WTC11 (cell line): Measurements from ENCODE around the gene CYBA. TPM values are rescaled to one million over a fixed set of nuclear protein-coding genes. Genes with fewer than 3 reads are reported as not detected.

Source experiments
- ATAC-seq: fragments of 200-7000 bp; cut with Tn5 transposase; 2 replicates; pipeline ENCODE4 v1.10.0; 2021; ENCODE audit warnings: mild to moderate bottlenecking, moderate library complexity
- CTCF ChIA-PET: fragments of 300-600 bp; sonication (Branson Sonifier 250); formaldehyde crosslinking; loops from one replicate; lab custom pipeline; 2021; ENCODE audit warnings: antibody characterized with exemption; lab: Charles Lee
- POLR2A ChIA-PET: fragments of 350-600 bp; sonication (Branson Sonifier 250); formaldehyde crosslinking; loops from one replicate; lab custom pipeline; 2021; ENCODE audit warnings: antibody characterized with exemption; lab: Charles Lee
- DNase-seq: peaks from one replicate; pipeline ENCODE4 v3.0.0; 2021; ENCODE audit warnings: low spot score
- H3K27ac Mint-ChIP-seq: 2 replicates; pipeline ENCODE4 v1.8.0; 2021; ENCODE audit warnings: mixed read lengths
- H3K27me3 Mint-ChIP-seq: 2 replicates; pipeline ENCODE4 v1.8.0; 2021; ENCODE audit warnings: low read depth, mild to moderate bottlenecking, moderate library complexity, mixed read lengths
- H3K36me3 Mint-ChIP-seq: 2 replicates; pipeline ENCODE4 v1.8.0; 2021; ENCODE audit warnings: mixed read lengths
- H3K4me1 Mint-ChIP-seq: 2 replicates; pipeline ENCODE4 v1.8.0; 2022; ENCODE audit warnings: mixed read lengths
- H3K4me3 Mint-ChIP-seq: 2 replicates; pipeline ENCODE4 v1.8.0; 2021; ENCODE audit warnings: mild to moderate bottlenecking, moderate library complexity, mixed read lengths
- H3K9me3 Mint-ChIP-seq: 2 replicates; pipeline ENCODE4 v1.8.0; 2021; ENCODE audit warnings: mixed read lengths
- FOXP1 ChIP-seq: sonication (generic); formaldehyde crosslinking; IDR thresholded peaks from 2 replicates; pipeline ENCODE4 v1.8.0; 2022; ENCODE audit warnings: missing genetic modification reagents, mild to moderate bottlenecking, moderate library complexity, borderline replicate concordance
- NR3C1 ChIP-seq: sonication (generic); formaldehyde crosslinking; conservative IDR thresholded peaks from 2 replicates; pipeline ENCODE4 v1.8.1; 2023; ENCODE audit warnings: low read depth, mild to moderate bottlenecking, missing genetic modification reagents
- ZNF121 ChIP-seq: sonication (generic); formaldehyde crosslinking; IDR thresholded peaks from 2 replicates; pipeline ENCODE4 v1.8.0; 2023; ENCODE audit warnings: missing genetic modification reagents
- total RNA-seq: library from RNA; stranded (reverse); gene quantifications from 3 replicates; pipeline ENCODE4 v1.2.3, GENCODE V29; 2021

The CYBA gene
- total RNA-seq, 1 experiment from 2014 or later, result 169 TPM

DNA sequence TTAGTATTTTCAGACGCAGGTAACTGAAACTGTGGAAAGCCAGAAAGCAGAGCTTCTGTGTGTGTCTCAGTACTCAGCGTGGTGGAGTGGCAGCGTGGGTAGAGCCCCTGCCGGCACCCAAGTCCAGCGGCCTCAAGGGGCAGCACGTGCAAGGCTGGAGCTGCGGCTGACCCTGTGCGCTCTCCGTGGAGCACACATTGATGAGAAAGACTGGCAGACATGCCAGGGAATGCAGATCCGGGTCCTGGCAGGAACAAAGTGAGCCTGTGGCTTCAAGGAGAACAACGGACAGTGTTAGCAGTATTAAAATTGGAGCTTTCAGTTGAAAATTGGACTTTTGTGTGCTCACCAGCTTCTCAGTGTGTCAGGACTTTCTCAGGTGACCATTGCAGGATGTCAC lies 57.4 kb downstream of the CYBA start:
- H3K9me3 Mint-ChIP-seq, result no peaks in the 10 kb centered on the region
- POLR2A ChIA-PET, result no interaction called here
- TF ChIP-seq FOXP1 (CRISPR knock-in tag), result 0 out of 2 replicates have a peak, but pooled peaks have one; percentile 11
- TF ChIP-seq NR3C1 (CRISPR knock-in tag), result no peak
- TF ChIP-seq ZNF121, result no peak
- CTCF ChIA-PET, result interaction anchor here (0.6 to 2.8 kb wide), 4 partner anchors 16 to 441 kb away, joined by 3 to 11 read pairs (median 3); partner anchors contain the start of gene ZC3H18
- no peaks in the 10 kb centered on the region for H3K27me3 Mint-ChIP-seq
- ATAC-seq (no peak; the same call in 1 of the 2 replicates), DNase-seq (no peak)
- H3K4me3 Mint-ChIP-seq, result no peak overlapping the region
- peaks cover 40% of the 10 kb centered on the region for H3K36me3 Mint-ChIP-seq
- no peaks in the 10 kb centered on the region for H3K4me1 Mint-ChIP-seq
- peak overlapping the region; percentile 57; the same call in 1 of the 2 replicates for H3K27ac Mint-ChIP-seq

Other genes starting within 250 kb of the CYBA start
- gene ZFPM1, start 197.8 kb downstream of the CYBA start, total RNA-seq, result 8.1 to 9.3 TPM (median 8.5 TPM) in 3 replicates
- gene ZC3H18, start 80.7 kb downstream of the CYBA start, total RNA-seq, result 57.3 to 65.6 TPM (median 61.8 TPM) in 3 replicates
- gene IL17C, start 12.5 kb downstream of the CYBA start, total RNA-seq, result 0.80 to 1.9 TPM (median 1.5 TPM) in 3 replicates
- gene MVD, start 12.0 kb upstream of the CYBA start, total RNA-seq, result 96.9 to 113 TPM (median 109 TPM) in 3 replicates
- gene SNAI3, start 35.5 kb upstream of the CYBA start, total RNA-seq, result 8.0 to 9.4 TPM (median 9.1 TPM) in 3 replicates
- gene RNF166, start 55.4 kb upstream of the CYBA start, total RNA-seq, result 38.5 to 46.2 TPM (median 40.5 TPM) in 3 replicates
- gene CTU2, start 55.5 kb upstream of the CYBA start, total RNA-seq, result 42.1 to 52.4 TPM (median 43.7 TPM) in 3 replicates
- gene PIEZO1, start 134.2 kb upstream of the CYBA start, total RNA-seq, result 68.3 to 75.1 TPM (median 71.3 TPM) in 3 replicates
- 142 to 154 TPM (median 149 TPM) in 3 replicates for gene CDT1, start 152.7 kb upstream of the CYBA start, total RNA-seq
- 272 to 288 TPM (median 282 TPM) in 3 replicates for gene APRT, start 160.9 kb upstream of the CYBA start, total RNA-seq
- 23.0 to 29.5 TPM (median 25.8 TPM) in 3 replicates for gene GALNS, start 205.9 kb upstream of the CYBA start, total RNA-seq
- gene TRAPPC2L, start 206.1 kb upstream of the CYBA start, total RNA-seq, result 63.1 to 82.0 TPM (median 64.5 TPM) in 3 replicates
- not detected in 3 replicates for gene PABPN1L, start 215.6 kb upstream of the CYBA start, total RNA-seq